Suppressor macrophage treated with lipopolysaccharide for 1 hour (primary cell): ENCODE measurements around the gene CH25H.
"Not testable (repeated sequence)": the region's sequence is repeated elsewhere in the genome, so short reads cannot be mapped to it uniquely, and the experiment has no call there.

ENCODE experiments used
- DNase-seq, 3 donors: peaks; one replicate each; pipeline ENCODE4 v3.0.0-alpha.2; 2020 to 2022

CH25H gene, protein sequence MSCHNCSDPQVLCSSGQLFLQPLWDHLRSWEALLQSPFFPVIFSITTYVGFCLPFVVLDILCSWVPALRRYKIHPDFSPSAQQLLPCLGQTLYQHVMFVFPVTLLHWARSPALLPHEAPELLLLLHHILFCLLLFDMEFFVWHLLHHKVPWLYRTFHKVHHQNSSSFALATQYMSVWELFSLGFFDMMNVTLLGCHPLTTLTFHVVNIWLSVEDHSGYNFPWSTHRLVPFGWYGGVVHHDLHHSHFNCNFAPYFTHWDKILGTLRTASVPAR

DNA sequence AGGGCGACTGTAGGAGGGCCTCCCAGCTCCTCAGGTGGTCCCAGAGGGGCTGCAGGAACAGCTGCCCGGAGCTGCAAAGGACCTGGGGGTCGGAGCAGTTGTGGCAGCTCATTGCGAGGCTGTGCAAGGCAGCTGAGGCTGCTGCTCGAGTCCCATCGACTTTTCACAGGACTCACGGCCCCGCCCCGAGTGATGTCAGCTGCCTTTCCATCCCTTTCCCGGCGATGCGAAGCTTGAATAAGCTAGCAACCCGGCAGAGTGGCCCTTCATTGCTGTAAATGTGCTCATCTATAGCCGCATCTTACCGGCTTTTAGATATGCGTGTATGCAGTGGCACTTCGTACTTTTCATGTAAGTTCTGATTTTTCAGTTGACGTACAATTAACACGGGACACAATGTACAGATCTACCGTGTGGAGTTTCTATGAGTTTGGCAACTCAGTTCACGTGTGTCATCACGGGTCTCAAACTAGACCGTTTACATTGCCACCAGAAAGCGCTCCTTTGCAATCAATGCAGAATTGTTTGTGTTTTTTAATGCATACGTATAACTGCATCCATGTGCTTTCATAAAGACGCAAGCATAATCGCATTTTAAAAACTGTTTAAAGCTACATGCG is at the start of gene CH25H:
Gene CH25H (minus strand): TSS at position 137 of the 620 bp plus-strand sequence. CDS start 25 bp downstream, at position 112.
- DNase-seq, result peak; percentile 76 to 85 (median 78)

GRCh38 chr10:89256340-89256739 is 49.2 kb upstream of the CH25H start:
- peak; percentile 64 to 87 (median 83) for DNase-seq

DNA sequence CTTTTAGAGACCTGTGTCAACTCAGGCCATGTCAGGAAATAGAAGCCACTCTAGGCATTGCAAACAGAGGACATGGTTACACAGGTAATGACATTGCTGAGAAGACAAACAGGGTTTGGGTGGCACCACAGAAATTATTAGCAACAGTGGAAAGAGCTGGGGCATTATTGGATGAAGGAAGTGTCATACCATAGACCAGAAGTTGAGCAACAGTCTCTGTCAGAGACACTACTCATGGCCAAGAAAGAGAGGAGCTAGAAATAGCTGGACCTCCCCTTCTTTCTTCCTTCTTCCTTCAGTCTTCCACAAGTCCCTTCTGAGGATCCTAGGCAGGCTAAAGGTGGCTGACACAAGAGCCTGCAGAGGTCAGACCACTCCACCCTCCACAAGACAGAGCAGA is 48.7 kb upstream of the CH25H start:
- DNase-seq, result peak; percentile 65 to 80 (median 77)

DNA sequence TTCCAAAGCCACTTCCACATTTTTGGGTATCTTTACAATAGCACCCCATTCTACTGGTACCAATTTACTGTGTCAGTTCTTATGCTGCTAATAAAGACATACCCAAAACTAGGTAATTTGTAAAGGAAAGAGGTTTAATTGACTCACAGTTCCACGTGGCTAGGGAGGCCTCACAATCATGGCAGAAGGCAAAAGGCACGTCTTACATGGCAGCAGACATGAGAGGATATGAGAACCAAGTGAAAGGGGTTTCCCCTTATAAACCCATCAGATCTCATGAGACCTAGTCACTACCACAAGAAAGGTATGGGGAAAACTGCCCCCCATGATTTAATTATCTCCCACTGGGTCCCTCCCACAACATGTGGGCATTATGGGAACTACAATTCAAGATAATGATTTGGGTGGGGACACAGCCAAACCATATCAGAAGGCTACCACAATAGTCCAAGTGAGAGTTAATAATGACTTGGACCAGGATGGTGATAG is 48.0 kb upstream of the CH25H start:
- DNase-seq, result peak; percentile 54 to 73 (median 57)

GRCh38 chr10:89252225-89252585 is 45.1 kb upstream of the CH25H start:
- DNase-seq, result no peak

DNA sequence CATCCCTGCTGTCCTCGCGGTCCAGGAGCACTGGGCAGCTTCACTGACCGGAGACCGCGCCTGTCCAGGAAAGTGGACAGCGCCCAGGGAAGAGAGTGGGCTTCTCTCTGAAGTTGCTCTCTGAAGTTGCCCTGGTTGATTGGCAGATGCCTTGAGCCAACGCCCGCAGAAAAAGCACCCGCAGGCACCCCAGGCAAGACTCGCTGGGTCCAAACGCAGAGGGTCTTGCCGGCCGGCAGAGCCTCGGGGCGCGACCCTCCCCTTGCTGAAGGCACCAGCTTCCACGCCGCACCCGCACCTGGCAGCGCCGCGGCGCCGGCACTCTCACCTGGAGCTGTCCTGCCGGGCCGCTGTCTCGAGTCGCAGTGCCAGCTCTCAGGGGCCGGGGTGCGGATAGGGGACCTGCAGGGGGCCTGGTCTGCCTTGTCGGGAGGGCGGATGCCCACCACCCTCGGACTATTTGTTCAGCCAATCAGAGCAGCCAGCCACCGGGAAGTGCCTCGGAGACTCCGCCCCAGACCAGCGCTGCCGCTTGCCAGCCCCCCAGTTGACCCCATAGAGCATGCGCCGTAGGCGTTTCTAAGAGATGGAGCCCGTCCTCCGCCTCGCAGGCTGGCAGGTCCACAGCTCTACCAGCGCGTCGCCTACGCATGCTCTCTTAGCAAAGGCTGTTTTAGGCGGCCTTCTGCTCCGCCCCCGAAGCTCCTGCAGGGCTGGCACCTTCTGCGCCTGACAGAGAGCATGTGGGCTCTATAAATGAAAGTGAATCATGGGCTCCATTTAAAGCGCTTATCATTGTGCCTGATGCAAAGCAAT is 44.5 kb upstream of the CH25H start, which contains the start of gene LIPA:
Gene LIPA (minus strand): TSS at position 367 of the 816 bp plus-strand sequence. CDS start 4,127 bp downstream, outside the sequence.
- DNase-seq, result peak; percentile 98 to 100 (median 99)

- DNase-seq, result no peak
Observed at GRCh38 chr10:89250865-89251408, 43.8 kb upstream of the CH25H start.

- DNase-seq, result peak; percentile 54 to 83 (median 68)
Observed at GRCh38 chr10:89248990-89249389, 41.9 kb upstream of the CH25H start.

- not testable (repeated sequence) for DNase-seq
Observed at GRCh38 chr10:89247623-89248022, 40.5 kb upstream of the CH25H start.

DNA sequence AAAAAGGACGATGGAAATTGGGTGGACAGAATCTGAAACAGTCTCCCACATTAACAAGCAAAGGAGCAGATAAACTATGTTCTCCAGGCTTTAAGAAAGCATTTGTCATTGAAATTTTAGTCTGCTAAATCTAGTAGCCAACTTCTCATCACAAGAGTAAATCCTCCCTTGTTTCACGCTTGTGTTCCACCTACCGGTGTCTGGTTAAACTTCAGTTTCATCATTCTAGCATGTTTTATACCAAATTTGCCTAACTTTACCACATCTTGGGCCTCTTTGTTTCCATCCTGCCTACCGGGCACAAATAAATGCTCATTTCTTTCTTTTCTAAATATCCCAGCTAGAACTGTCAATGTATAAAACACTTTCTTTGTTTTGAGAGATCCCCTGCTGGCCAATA is 38.7 kb upstream of the CH25H start:
- no peak for DNase-seq

- peak; percentile 89 to 96 (median 95) for DNase-seq
Observed at GRCh38 chr10:89242840-89243568, 35.9 kb upstream of the CH25H start.

DNA sequence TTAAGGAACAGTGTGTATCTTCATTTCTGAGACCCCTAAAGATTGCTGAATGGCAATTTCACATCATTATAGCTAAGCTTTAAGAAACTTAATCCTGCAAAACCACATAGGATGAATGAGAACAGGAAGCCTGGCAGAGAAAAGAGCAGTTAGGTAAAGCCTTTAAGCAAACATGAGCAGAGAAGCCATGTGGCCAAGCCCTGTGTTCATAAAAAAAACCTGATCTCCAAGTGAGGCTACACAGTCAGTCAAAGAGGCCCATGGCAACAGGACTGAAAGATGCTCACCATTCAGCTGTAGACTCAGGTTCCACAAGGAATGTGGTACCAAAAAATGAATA is 35.2 kb upstream of the CH25H start:
- no peak for DNase-seq

DNA sequence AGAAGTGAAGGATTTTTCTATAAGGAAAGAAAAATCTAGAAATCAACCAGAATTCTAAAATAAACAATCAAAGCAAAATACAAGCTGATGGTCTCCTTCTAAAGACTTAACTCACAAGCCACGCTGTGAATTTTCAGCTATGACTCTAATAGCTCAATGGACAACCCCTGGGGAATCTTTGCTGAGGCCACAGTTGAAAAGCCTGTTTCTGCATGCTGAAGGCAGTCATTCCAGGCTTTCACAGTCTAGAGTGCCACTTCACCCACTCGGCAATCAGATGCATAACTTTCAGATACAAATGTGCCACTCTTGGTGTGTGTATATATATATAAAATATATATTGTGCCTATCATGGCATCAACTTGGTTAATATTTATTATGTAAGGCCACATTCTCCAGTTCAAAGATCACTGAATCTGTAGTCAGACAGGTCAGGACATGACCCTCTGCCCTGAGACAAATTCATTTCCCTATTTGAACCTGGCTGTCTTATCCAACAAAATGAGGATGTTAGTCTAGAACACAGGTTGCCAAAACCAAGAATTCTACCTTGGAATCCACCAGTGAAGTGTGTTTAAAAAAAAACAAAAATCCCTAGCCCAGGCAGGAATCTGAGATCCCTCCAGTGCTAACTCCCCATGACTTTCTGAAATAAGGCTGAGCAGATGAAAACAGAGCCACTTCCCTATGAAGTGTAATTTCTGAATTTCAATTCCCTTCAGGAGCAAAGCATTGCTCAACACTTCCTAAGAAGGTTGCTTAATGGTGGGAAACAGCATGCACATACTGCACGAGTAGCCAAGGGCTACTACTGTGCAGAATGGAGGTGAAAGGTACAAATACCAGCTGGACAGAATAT is 34.6 kb upstream of the CH25H start:
- DNase-seq, result peak; percentile 69 to 86 (median 80)

GRCh38 chr10:89241026-89241425 is 33.9 kb upstream of the CH25H start:
- no peak for DNase-seq

- no peak for DNase-seq
Observed at GRCh38 chr10:89240519-89240918, 33.4 kb upstream of the CH25H start.

DNA sequence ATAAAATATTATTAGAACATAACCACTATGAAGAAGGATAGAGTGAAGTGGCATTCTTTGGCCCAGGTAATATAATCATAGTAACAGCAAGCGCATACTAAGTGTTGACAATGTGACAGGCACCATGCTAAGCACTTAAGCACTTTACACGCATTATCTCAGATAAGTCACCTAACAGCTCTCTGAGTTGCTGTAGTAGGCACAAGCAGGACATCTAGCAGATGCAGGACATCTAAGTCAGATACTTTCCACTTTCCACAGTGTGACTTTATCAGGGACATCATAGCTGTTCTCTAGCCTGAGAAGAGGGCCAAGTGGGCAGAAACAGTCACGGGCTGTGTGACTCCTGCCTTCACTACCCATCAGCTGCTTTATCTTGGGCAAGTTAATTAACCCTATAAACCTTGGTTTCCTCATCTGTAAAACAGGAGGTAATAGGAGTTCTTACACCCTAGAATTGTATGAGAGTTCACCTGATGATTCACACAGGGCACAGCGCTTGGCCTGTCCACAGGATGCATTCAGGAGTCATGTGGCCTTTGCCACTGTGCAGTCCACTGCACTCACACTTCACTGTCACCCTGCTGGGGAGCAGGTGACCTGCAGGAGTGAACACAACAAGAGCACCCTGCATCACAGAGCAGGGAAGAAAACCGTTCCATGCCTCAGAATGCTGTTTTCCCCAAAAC is 32.0 kb upstream of the CH25H start:
- DNase-seq, result peak in 2 of 3 donors; percentile 48

DNA sequence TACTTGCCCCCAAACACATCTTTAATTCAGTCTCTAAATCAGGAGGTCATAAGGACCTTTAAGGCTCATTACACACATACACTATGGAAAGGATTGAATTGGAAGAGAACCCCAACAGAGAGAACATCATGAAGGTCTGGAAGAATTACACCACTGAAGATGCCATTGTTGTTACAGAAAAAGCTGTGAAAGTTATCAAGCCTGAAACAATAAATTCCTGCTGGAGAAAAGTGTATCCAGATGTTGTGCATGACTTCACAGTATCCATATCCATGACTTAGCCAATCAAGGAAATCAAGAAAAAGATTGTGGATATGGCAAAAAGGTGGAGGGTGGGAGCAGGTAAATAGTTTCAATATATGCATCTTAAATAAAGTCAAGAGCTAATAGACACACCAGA is 30.7 kb upstream of the CH25H start:
- DNase-seq, result no peak

DNA sequence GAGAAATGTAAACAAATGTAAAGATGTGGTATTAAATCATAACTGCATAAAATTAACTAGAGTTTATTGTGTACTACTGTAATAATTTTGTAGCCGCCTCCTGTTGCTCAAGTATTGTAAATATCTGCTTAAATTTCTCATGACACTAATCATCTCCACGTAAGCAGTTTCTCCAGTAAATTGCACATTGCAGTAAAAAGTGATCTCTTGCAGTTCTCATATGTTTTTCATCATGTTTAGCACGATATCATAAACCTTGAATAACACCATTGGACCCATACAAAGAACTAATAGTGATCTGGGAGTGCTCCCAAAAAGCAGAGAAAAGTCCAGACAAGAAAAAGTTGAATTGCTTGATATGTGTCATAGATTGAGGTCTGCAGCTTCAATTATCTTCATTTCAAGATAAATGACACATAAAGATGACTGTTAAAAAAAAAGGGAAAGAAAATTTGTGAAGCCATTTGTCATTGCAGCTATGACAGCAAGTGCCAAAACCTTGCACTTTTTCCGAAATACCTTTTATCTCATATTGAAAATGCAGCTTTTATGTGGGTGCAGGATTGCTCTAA is 29.2 kb upstream of the CH25H start:
- peak; percentile 35 to 88 (median 78) for DNase-seq

- DNase-seq, result peak; percentile 97 to 100 (median 98)
Observed at GRCh38 chr10:89235073-89235798, 28.1 kb upstream of the CH25H start.

DNA sequence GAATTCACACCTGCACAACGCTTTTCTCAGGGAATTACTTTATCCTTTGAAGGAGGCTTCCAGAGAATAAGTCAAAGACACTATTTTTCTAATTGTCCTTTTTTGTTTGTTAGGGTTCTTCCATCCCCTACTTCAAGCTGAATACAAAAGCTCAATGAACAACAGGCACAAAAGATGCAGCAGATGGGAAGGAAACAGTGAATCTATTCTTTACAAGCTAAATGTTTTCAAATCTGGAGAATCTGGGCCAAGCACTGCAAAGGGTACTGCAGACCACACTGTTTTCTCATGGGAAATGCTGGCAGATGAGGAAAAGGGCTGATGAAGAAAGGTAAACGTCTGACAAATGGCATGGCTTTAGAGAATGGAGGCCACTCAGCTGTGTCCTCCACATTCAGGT is 25.9 kb upstream of the CH25H start:
- no peak for DNase-seq
